A549 (cell line): ENCODE measurements around the gene ERN1. TPM values are rescaled to one million over a fixed set of nuclear protein-coding genes. Genes with fewer than 3 reads are reported as not detected.

ENCODE experiments used
- ATAC-seq, 2 experiments: fragments of 200-7000 bp in 1 of 2; fragments of >200 bp in 1 of 2; cut with Nextera tagmentation in 1 of 2; cut with Tn5 transposase in 1 of 2; 3 replicates each; pipeline versions ENCODE4 v1.8.0 to v1.9.1; 2018 to 2020; ENCODE audit warnings: mild to moderate bottlenecking in 1 of 2, moderate library complexity in 1 of 2
- CTCF ChIA-PET: fragments of 300-600 bp; sonication (Branson Sonifier 250); formaldehyde crosslinking; extraction: SDS; loops from one replicate; lab custom pipeline; 2021; ENCODE audit warnings: antibody characterized with exemption, inconsistent platforms; lab: Yijun Ruan, JAX
- POLR2A ChIA-PET: fragments of 350-600 bp; formaldehyde crosslinking; extraction: SDS; loops from one replicate; lab custom pipeline; 2021; ENCODE audit warnings: antibody characterized with exemption, inconsistent platforms; lab: Yijun Ruan, JAX
- DNase-seq, 2 experiments: peaks; one replicate each; pipeline versions ENCODE4 v3.0.0 to v3.0.0-alpha.2; 2011 to 2016; ENCODE audit warnings: low read depth in 1 of 2, low spot score in 1 of 2
- FAIRE-seq: peaks from 2 replicates; lab custom pipeline; 2011; peaks lifted over from hg19 to GRCh38; lab: Jason Lieb, UNC
- H3K27ac ChIP-seq, 2 experiments: fragments of >200 bp; sonication (Bioruptor Twin); formaldehyde crosslinking; 3 replicates each; pipeline ENCODE4 v1.5.1; 2016 to 2017
- H3K4me1 ChIP-seq: fragments of >200 bp; sonication (Bioruptor Twin); formaldehyde crosslinking; 3 replicates; pipeline ENCODE4 v1.6.1; 2016
- H3K4me2 ChIP-seq: fragments of >200 bp; sonication (Bioruptor Twin); formaldehyde crosslinking; 3 replicates; pipeline ENCODE4 v1.6.1; 2016
- H3K4me3 ChIP-seq: fragments of >200 bp; sonication (Bioruptor Twin); formaldehyde crosslinking; 3 replicates; pipeline ENCODE4 v1.5.1; 2016
- H3K9me3 ChIP-seq: fragments of >200 bp; sonication (Bioruptor Twin); formaldehyde crosslinking; 3 replicates; pipeline ENCODE4 v1.6.1; 2016
- CEBPB ChIP-seq, 2 experiments: fragments of >200 bp in 1 of 2; sonication (Bioruptor Twin) in 1 of 2; formaldehyde crosslinking in 1 of 2; IDR thresholded peaks; 2 replicates each; pipeline ENCODE4 v1.6.1; 2012 to 2016
- EHMT2 ChIP-seq: fragments of 200-600 bp; sonication (generic); IDR thresholded peaks from 2 replicates; pipeline ENCODE4 v1.6.1; 2016; ENCODE audit warnings: antibody characterized with exemption, low read depth, mild to moderate bottlenecking, moderate library complexity
- EP300 ChIP-seq, 2 experiments: fragments of >200 bp; sonication (Bioruptor Twin); formaldehyde crosslinking; IDR thresholded peaks; 2 replicates in 1 of 2; 3 replicates in 1 of 2; pipeline ENCODE4 v1.6.1; 2016 to 2017
- ESRRA ChIP-seq: fragments of 150-350 bp; IDR thresholded peaks from 2 replicates; pipeline ENCODE4 v1.6.1; 2014; ENCODE audit warnings: mild to moderate bottlenecking, low read length, borderline replicate concordance
- FOSL2 ChIP-seq, 2 experiments: fragments of 450-650 bp in 1 of 2; fragments of >200 bp in 1 of 2; sonication (Bioruptor Twin) in 1 of 2; formaldehyde crosslinking; IDR thresholded peaks; 2 replicates each; pipeline versions ENCODE4 v1.5.0 to v1.6.1; 2016 to 2020; ENCODE audit warnings: mild to moderate bottlenecking in 1 of 2, moderate library complexity in 1 of 2
- GATA3 ChIP-seq: IDR thresholded peaks from 2 replicates; pipeline ENCODE4 v1.6.1; 2012; ENCODE audit warnings: borderline replicate concordance
- HDAC2 ChIP-seq: fragments of 200-600 bp; sonication (generic); IDR thresholded peaks from 2 replicates; pipeline ENCODE4 v1.6.1; 2016
- HOXA7 ChIP-seq: fragments of 250-450 bp; sonication (Bioruptor Pico); IDR thresholded peaks from 2 replicates; pipeline ENCODE4 v1.5.0; 2020; ENCODE audit warnings: mild to moderate bottlenecking, moderate library complexity
- HOXB13 ChIP-seq: fragments of 250-450 bp; sonication (Bioruptor Pico); IDR thresholded peaks from 2 replicates; pipeline ENCODE4 v1.5.0; 2020; ENCODE audit warnings: low read depth, mild to moderate bottlenecking, moderate library complexity
- JUN ChIP-seq, 2 experiments: fragments of >200 bp; sonication (Bioruptor Twin); formaldehyde crosslinking; IDR thresholded peaks; 2 replicates in 1 of 2; 3 replicates in 1 of 2; pipeline ENCODE4 v1.6.1; 2016 to 2017
- JUNB ChIP-seq: fragments of >200 bp; sonication (Bioruptor Twin); formaldehyde crosslinking; IDR thresholded peaks from 2 replicates; pipeline ENCODE4 v1.6.1; 2016
- KDM5A ChIP-seq: fragments of 200-600 bp; sonication (generic); IDR thresholded peaks from 2 replicates; pipeline ENCODE4 v1.6.1; 2016; ENCODE audit warnings: antibody characterized with exemption, mild to moderate bottlenecking
- MAFK ChIP-seq: fragments of 450-650 bp; IDR thresholded peaks from 2 replicates; pipeline ENCODE4 v1.6.1; 2014; ENCODE audit not compliant: partially characterized antibody
- NFE2L2 ChIP-seq: fragments of 150-350 bp; conservative IDR thresholded peaks from 2 replicates; pipeline ENCODE4 v1.6.1; 2014; ENCODE audit warnings: low read length
- NPAS2 ChIP-seq: fragments of 250-450 bp; sonication (Bioruptor Pico); IDR thresholded peaks from 2 replicates; pipeline ENCODE4 v1.8.0; 2022; ENCODE audit warnings: mild to moderate bottlenecking, moderate library complexity, borderline replicate concordance
- NR3C1 ChIP-seq: fragments of >200 bp; sonication (Bioruptor Twin); formaldehyde crosslinking; IDR thresholded peaks from 3 replicates; pipeline ENCODE4 v1.6.1; 2017
- POLR2AphosphoS2 ChIP-seq: conservative IDR thresholded peaks from 2 replicates; pipeline ENCODE4 v1.6.1; 2012; ENCODE audit warnings: low read length, improper control_type of control experiment, inconsistent platforms
- RARB ChIP-seq: fragments of 250-450 bp; sonication (Bioruptor Pico); IDR thresholded peaks from 2 replicates; pipeline ENCODE4 v1.8.0; 2021; ENCODE audit warnings: mild to moderate bottlenecking, moderate library complexity
- RFX5 ChIP-seq: fragments of 450-650 bp; IDR thresholded peaks from 2 replicates; pipeline ENCODE4 v1.7.1; 2014; ENCODE audit warnings: antibody characterized with exemption, mild to moderate bottlenecking, moderate library complexity
- SREBF2 ChIP-seq: fragments of 450-650 bp; IDR thresholded peaks from 2 replicates; pipeline ENCODE4 v1.6.1; 2014; ENCODE audit warnings: mild to moderate bottlenecking, moderate library complexity
- USF2 ChIP-seq: fragments of 450-650 bp; IDR thresholded peaks from 2 replicates; pipeline ENCODE4 v1.6.1; 2014; ENCODE audit warnings: antibody characterized with exemption
- ZC3H11A ChIP-seq: fragments of 450-650 bp; IDR thresholded peaks from 2 replicates; pipeline ENCODE4 v1.6.1; 2014; ENCODE audit warnings: antibody characterized with exemption, mild to moderate bottlenecking
- WGBS: methylation state at CpG from one replicate; pipeline ENCODE4 v1.1.6; 2017; ENCODE audit errors: missing lambda C conversion rate; 5-methylcytosine and 5-hydroxymethylcytosine counted together
- polyA plus RNA-seq, 4 experiments: library from polyadenylated mRNA; depleted of rRNA in 3 of 4; stranded (reverse); fragments of >200 nt; fragmentation: RNase III in 1 of 4; extraction: RNeasy Plus Mini Kit Qiagen cat#74134 plus additional on column Dnase treatment in 1 of 4; gene quantifications; 2 replicates in 3 of 4; 3 replicates in 1 of 4; pipeline ENCODE4 v1.2.3, GENCODE V29; 2011 to 2017
- TF ChIP-seq, protein P1 (sequence below): IDR thresholded peaks from 2 replicates; pipeline ENCODE4 v1.6.1; 2012
- TF ChIP-seq, protein P2 (sequence below): fragments of >200 bp; sonication (Bioruptor Twin); formaldehyde crosslinking; IDR thresholded peaks from 2 replicates; pipeline ENCODE4 v1.6.1; 2016
- TF ChIP-seq, protein P3 (sequence below): fragments of 250-450 bp; sonication (Bioruptor Pico); IDR thresholded peaks from 2 replicates; pipeline ENCODE4 v1.5.0; 2020; ENCODE audit warnings: low read depth, mild to moderate bottlenecking, moderate library complexity
- TF ChIP-seq, protein P4 (sequence below): fragments of 250-450 bp; sonication (Bioruptor Pico); IDR thresholded peaks from 2 replicates; pipeline ENCODE4 v1.5.0; 2021; ENCODE audit warnings: mild to moderate bottlenecking, moderate library complexity, borderline replicate concordance

ERN1 gene
- polyA plus RNA-seq, 2 of the 4 experiments (the other 2 are of a cell fraction) = 4.1 to 19.8 TPM

- no peak for FAIRE-seq
- TF ChIP-seq NR3C1 = no peak
- TF ChIP-seq KDM5A = no peak
- TF ChIP-seq ZC3H11A = no peak
- no peak for TF ChIP-seq ESRRA
- no peak for TF ChIP-seq HOXB13 (CRISPR knock-in tag)
- TF ChIP-seq FOSL2 (IDR thresholded peaks at IDR 0.05) = no peak
- no peak for TF ChIP-seq FOSL2 (CRISPR knock-in tag; IDR thresholded peaks at IDR 0.05)
- no peak for TF ChIP-seq RARB (CRISPR knock-in tag)
- no peak for TF ChIP-seq HOXA7 (CRISPR knock-in tag)
- no peak for TF ChIP-seq HDAC2
- no peak for TF ChIP-seq USF2
- TF ChIP-seq, protein P1, sequence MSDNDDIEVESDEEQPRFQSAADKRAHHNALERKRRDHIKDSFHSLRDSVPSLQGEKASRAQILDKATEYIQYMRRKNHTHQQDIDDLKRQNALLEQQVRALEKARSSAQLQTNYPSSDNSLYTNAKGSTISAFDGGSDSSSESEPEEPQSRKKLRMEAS = no peak
- no peak for TF ChIP-seq MAFK
- no peak for TF ChIP-seq GATA3
- TF ChIP-seq, protein P2, sequence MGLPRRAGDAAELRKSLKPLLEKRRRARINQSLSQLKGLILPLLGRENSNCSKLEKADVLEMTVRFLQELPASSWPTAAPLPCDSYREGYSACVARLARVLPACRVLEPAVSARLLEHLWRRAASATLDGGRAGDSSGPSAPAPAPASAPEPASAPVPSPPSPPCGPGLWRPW = no peak
- no peak for TF ChIP-seq POLR2AphosphoS2
- no peak for TF ChIP-seq JUN (IDR thresholded peaks at IDR 0.05)
- TF ChIP-seq, protein P3, sequence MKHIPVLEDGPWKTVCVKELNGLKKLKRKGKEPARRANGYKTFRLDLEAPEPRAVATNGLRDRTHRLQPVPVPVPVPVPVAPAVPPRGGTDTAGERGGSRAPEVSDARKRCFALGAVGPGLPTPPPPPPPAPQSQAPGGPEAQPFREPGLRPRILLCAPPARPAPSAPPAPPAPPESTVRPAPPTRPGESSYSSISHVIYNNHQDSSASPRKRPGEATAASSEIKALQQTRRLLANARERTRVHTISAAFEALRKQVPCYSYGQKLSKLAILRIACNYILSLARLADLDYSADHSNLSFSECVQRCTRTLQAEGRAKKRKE (CRISPR knock-in tag) = no peak
- TF ChIP-seq, all 56 proteins: peak for 0
- WGBS = 82% methylated on average over 5 of the region's 5 CpGs
- Histone ChIP-seq H3K4me1 (peaks cover 29% of the 10 kb centered on the region), H3K4me2 (peak overlapping the region; percentile 34), H3K4me3 (no peak overlapping the region), H3K27ac (peak overlapping the region in 1 of 2 experiments; percentile 42; a peak in 4 of 6 replicates), H3K9me3 (no peaks in the 10 kb centered on the region)
- ChIA-PET POLR2A (interaction anchor here (1.0 kb wide), 1 partner anchor 71 kb away, joined by 4 read pairs; the partner anchor contains the start of gene ERN1), CTCF (interaction anchor here (0.8 to 7.0 kb wide), 5 partner anchors 12 to 74 kb away, joined by 3 to 50 read pairs (median 12); no protein-coding TSS in a partner anchor)
- DNase-seq (no peak), ATAC-seq (no peak)
Observed at GRCh38 chr17:64058621-64059020, 71.3 kb downstream of the ERN1 start.

DNA sequence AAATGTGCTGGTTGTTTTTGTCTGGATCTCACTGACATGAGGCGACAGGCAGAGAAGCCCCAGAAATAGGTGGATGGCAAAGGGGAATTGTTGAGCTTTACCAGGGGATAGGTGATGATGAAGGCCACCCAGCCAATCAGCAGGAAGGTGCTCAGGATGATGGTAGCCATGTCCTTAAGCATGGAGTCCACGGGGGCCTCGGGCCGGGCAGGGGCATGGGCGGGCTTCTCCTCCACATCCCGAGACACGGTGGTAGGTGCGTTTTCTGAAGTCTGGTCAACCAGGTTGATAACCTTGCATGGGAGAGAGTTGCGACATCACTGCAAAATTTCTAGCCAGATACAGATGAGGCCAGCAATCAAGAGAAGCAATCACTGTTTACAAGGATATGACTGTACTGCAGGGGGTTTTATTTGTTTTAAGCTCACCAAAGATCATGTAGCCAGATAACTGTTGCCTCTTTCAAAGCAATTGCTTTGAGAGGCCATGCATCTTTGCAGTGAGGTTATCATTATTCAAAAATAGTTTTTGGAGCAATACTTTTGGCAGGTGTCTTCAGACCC, 72.2 kb downstream of the ERN1 start:
- peaks cover 29% of the 10 kb centered on the region for H3K4me1 ChIP-seq
- H3K27ac ChIP-seq = peak overlapping the region in 1 of 2 experiments; percentile 56; a peak in 3 of 6 replicates
- FAIRE-seq (no peak), DNase-seq (peak in 1 of 2 experiments; percentile 26), ATAC-seq (peak in 1 of 2 experiments; percentile 43; a peak in 2 of 6 replicates)
- TF ChIP-seq FOSL2 (IDR thresholded peaks at IDR 0.05) (no peak), FOSL2 (CRISPR knock-in tag; IDR thresholded peaks at IDR 0.05) (0 out of 2 replicates have a peak, but pooled peaks have one; percentile 29), EP300 (IDR thresholded peaks at IDR 0.05) (peak in 1 of 2 experiments; percentile 30; a peak in 2 of 5 replicates), GATA3 (peak; percentile 84), CEBPB (IDR thresholded peaks at IDR 0.05) (peak; percentile 91), MAFK (no peak), NFE2L2 (no peak), EHMT2 (no peak), RFX5 (peak; percentile 87; the same call in 1 of the 2 replicates), SREBF2 (no peak), NR3C1 (no peak), JUNB (peak; percentile 45; the same call in 1 of the 2 replicates), NPAS2 (no peak), JUN (IDR thresholded peaks at IDR 0.05) (peak; percentile 27 to 34; a peak in 2 of 5 replicates)
- TF ChIP-seq, protein P4, sequence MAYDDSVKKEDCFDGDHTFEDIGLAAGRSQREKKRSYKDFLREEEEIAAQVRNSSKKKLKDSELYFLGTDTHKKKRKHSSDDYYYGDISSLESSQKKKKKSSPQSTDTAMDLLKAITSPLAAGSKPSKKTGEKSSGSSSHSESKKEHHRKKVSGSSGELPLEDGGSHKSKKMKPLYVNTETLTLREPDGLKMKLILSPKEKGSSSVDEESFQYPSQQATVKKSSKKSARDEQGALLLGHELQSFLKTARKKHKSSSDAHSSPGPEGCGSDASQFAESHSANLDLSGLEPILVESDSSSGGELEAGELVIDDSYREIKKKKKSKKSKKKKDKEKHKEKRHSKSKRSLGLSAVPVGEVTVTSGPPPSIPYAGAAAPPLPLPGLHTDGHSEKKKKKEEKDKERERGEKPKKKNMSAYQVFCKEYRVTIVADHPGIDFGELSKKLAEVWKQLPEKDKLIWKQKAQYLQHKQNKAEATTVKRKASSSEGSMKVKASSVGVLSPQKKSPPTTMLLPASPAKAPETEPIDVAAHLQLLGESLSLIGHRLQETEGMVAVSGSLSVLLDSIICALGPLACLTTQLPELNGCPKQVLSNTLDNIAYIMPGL (CRISPR knock-in tag) = no peak
- TF ChIP-seq, protein P2 = peak; percentile 29; the same call in 1 of the 2 replicates
- CTCF ChIA-PET = interaction anchor here (0.8 to 7.0 kb wide), 6 partner anchors 11 to 75 kb away, joined by 3 to 56 read pairs (median 15); no protein-coding TSS in a partner anchor
- WGBS = 79% methylated on average over 9 of the region's 9 CpGs
- POLR2A ChIA-PET = interaction anchor here (1.0 kb wide), 1 partner anchor 72 kb away, joined by 4 read pairs; the partner anchor contains the start of gene ERN1
- H3K4me3 ChIP-seq = no peak overlapping the region
- H3K9me3 ChIP-seq = no peaks in the 10 kb centered on the region
- peak overlapping the region; percentile 34 for H3K4me2 ChIP-seq
